ENCODE results near the gene PRKG1. TPM values are rescaled to one million over a fixed set of nuclear protein-coding genes. Genes with fewer than 3 reads are reported as not detected.

The PRKG1 gene
- total and polyA plus RNA-seq, 7 experiments from 2014 or later: 0.19 TPM; not detected in 6

DNA sequence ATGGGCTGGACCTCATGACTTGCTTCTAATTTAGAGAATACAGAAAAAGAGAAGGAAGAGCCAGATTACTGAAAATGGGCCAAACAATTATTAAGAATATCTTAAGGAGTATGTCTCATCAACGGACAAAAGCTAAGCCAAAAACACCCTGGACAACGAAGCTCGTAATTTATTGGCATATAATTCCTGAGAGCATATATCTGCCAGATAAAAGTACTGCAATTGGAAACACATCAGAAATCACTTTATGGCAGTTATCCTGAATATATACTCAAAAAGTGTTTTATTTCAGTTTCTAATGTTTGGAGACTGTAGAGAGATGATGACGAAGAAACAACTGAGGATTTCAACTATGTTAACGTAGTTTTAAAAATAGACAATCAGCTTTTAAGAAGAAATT lies 413.3 kb downstream of the PRKG1 start:
- no peaks in the 10 kb centered on the region for H3K9me3 ChIP-seq (ENCODE audit: control insufficient read depth in 2 of 3, low read length in 3 of 3)
- H3K4me3 ChIP-seq (ENCODE audit: low read length): no peak overlapping the region
- H3K4me3 Mint-ChIP-seq: no peak overlapping the region
- no peaks in the 10 kb centered on the region for H3K27me3 ChIP-seq (ENCODE audit: control insufficient read depth in 2 of 2, insufficient read depth in 2 of 2, low read length in 2 of 2)
- H3K4me1 ChIP-seq (ENCODE audit: control insufficient read depth in 2 of 2, insufficient read depth in 2 of 2, low read length in 2 of 2): no peaks in the 10 kb centered on the region
- ChIA-PET CTCF (no interaction called here), POLR2A (no interaction called here)
- H3K4me1 Mint-ChIP-seq: no peaks in the 10 kb centered on the region
- H3K9me3 Mint-ChIP-seq: no peaks in the 10 kb centered on the region
- DNase-seq: no peak
- no peaks in the 10 kb centered on the region for H3K36me3 Mint-ChIP-seq
- intact Hi-C loops (cut with micrococcal nuclease): no loop called here
- H3K27ac Mint-ChIP-seq: no peak overlapping the region
- H3K27ac ChIP-seq (ENCODE audit: low read depth, low read length): no peak overlapping the region
- H3K36me3 ChIP-seq (ENCODE audit: control insufficient read depth in 2 of 3, insufficient read depth in 3 of 3, low read length in 3 of 3): no peaks in the 10 kb centered on the region
- no peak for ATAC-seq
- H3K27me3 Mint-ChIP-seq: no peaks in the 10 kb centered on the region

DNA sequence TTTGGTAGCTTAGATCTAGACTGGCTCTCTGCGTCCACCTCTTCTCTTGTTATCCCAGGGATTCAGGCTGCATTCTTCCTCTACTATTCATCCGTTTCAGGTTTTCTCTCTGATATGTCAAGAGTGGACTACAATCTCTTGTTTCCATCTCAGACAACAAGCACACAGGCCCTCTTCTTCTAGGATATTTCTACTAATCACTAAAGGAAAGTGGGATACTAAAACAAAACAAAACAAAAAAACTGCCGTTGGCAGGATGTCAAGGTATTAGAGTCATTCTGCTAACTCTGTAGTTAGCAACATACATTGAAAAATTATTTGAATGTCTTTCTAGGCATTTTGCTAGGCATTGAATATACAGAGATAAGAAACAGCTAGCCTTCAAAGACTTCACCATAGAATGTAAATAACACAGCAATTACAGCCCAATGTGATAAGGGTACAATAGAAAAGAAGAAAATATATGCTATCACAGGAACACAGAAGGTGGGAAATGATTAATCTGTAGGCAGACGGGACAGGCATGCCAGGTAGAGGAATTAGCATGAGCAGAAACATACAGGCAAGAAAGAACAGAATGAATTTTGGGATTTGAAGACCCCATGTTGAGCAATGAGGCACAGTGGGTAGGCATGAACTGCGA lies 414.6 kb downstream of the PRKG1 start:
- no peak overlapping the region for H3K4me3 Mint-ChIP-seq
- no peak for ATAC-seq
- no peaks in the 10 kb centered on the region for H3K36me3 Mint-ChIP-seq

DNA sequence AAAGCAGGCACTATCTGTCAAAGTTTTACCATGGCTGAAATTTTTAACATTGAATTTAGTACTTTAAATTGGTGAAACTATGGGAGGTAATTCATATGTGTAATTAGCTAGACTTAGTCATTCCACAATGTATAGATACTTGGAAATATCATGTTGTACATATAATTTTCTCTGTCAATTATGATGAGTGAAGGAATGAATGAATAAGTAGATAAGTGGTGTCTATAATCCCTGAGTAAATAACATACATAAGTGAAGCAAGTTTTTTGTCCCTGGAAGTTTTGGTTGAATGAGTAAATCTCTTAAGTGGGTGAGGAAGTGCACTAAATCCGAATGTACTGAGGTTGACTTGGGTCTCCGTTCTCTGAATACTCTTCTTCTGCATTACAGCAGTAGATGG lies 424.1 kb downstream of the PRKG1 start:
- POLR2A ChIA-PET: no interaction called here

More for the DNA sequence above, 414.6 kb downstream of the PRKG1 start:
- H3K4me1 ChIP-seq (ENCODE audit: control insufficient read depth in 2 of 2, insufficient read depth in 2 of 2, low read length in 2 of 2): no peaks in the 10 kb centered on the region
- intact Hi-C loops (cut with micrococcal nuclease): no loop called here
- ChIA-PET CTCF (no interaction called here), POLR2A (no interaction called here)
- no peaks in the 10 kb centered on the region for H3K4me1 Mint-ChIP-seq
- H3K27ac Mint-ChIP-seq: no peak overlapping the region
- no peak overlapping the region for H3K27ac ChIP-seq (ENCODE audit: low read depth, low read length)
- H3K36me3 ChIP-seq (ENCODE audit: control insufficient read depth in 2 of 3, insufficient read depth in 3 of 3, low read length in 3 of 3): no peaks in the 10 kb centered on the region
- no peaks in the 10 kb centered on the region for H3K27me3 ChIP-seq (ENCODE audit: control insufficient read depth in 2 of 2, insufficient read depth in 2 of 2, low read length in 2 of 2)
- no peak for DNase-seq
- H3K4me3 ChIP-seq (ENCODE audit: low read length): no peak overlapping the region
- no peaks in the 10 kb centered on the region for H3K9me3 ChIP-seq (ENCODE audit: control insufficient read depth in 2 of 3, low read length in 3 of 3)
- no peaks in the 10 kb centered on the region for H3K9me3 Mint-ChIP-seq
- no peaks in the 10 kb centered on the region for H3K27me3 Mint-ChIP-seq

DNA sequence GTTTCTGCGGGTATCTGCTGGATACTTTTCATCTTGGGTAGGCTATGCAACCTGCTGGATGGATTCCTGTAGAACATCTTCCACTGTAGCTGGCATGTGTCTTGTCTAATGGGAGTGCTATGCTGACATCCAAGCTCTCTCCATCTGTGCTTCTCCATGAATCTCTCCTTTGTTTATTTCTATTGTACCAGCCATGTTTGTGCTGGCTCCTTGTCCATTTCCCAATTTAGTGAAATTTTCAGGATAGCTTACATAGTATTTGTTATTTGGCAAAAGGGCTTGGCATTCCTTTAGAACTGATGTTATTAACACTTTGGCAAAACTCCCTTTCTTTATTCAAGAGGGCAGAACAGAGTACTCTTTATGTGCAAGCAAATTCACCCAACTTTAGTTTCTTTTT lies 427.1 kb downstream of the PRKG1 start:
- H3K4me1 ChIP-seq (ENCODE audit: control insufficient read depth in 2 of 2, insufficient read depth in 2 of 2, low read length in 2 of 2): no peaks in the 10 kb centered on the region
- intact Hi-C loops (cut with micrococcal nuclease): no loop called here
- ChIA-PET POLR2A (no interaction called here), CTCF (no interaction called here)
- H3K9me3 ChIP-seq (ENCODE audit: control insufficient read depth in 2 of 3, low read length in 3 of 3): no peaks in the 10 kb centered on the region
- peaks cover 0 to 7% (median 0%) of the 10 kb centered on the region in 5 donors for H3K27me3 Mint-ChIP-seq
- H3K4me3 ChIP-seq (ENCODE audit: low read length): no peak overlapping the region
- no peak overlapping the region for H3K27ac Mint-ChIP-seq
- DNase-seq: no peak
- peaks cover 0 to 4% (median 0%) of the 10 kb centered on the region in 11 donors for H3K9me3 Mint-ChIP-seq
- no peaks in the 10 kb centered on the region for H3K4me1 Mint-ChIP-seq
- H3K4me3 Mint-ChIP-seq: no peak overlapping the region
- H3K27ac ChIP-seq (ENCODE audit: low read depth, low read length): no peak overlapping the region
- ATAC-seq: no peak
- no peaks in the 10 kb centered on the region for H3K27me3 ChIP-seq (ENCODE audit: control insufficient read depth in 2 of 2, insufficient read depth in 2 of 2, low read length in 2 of 2)
- H3K36me3 ChIP-seq (ENCODE audit: control insufficient read depth in 2 of 3, insufficient read depth in 3 of 3, low read length in 3 of 3): no peaks in the 10 kb centered on the region
- no peaks in the 10 kb centered on the region for H3K36me3 Mint-ChIP-seq

More for the DNA sequence above, 424.1 kb downstream of the PRKG1 start:
- no peaks in the 10 kb centered on the region for H3K36me3 Mint-ChIP-seq
- CTCF ChIA-PET: no interaction called here
- no peaks in the 10 kb centered on the region for H3K27me3 ChIP-seq (ENCODE audit: control insufficient read depth in 2 of 2, insufficient read depth in 2 of 2, low read length in 2 of 2)
- ATAC-seq: no peak
- no peak overlapping the region for H3K4me3 ChIP-seq (ENCODE audit: low read length)
- no peak overlapping the region for H3K27ac Mint-ChIP-seq
- peaks cover 0 to 7% (median 0%) of the 10 kb centered on the region in 11 donors for H3K9me3 Mint-ChIP-seq
- no peaks in the 10 kb centered on the region for H3K9me3 ChIP-seq (ENCODE audit: control insufficient read depth in 2 of 3, low read length in 3 of 3)
- no peak for DNase-seq
- H3K4me1 Mint-ChIP-seq: no peaks in the 10 kb centered on the region
- H3K27me3 Mint-ChIP-seq: peaks cover 0 to 8% (median 0%) of the 10 kb centered on the region in 5 donors
- no peak overlapping the region for H3K4me3 Mint-ChIP-seq
- H3K27ac ChIP-seq (ENCODE audit: low read depth, low read length): no peak overlapping the region
- no peaks in the 10 kb centered on the region for H3K4me1 ChIP-seq (ENCODE audit: control insufficient read depth in 2 of 2, insufficient read depth in 2 of 2, low read length in 2 of 2)
- intact Hi-C loops (cut with micrococcal nuclease): no loop called here
- H3K36me3 ChIP-seq (ENCODE audit: control insufficient read depth in 2 of 3, insufficient read depth in 3 of 3, low read length in 3 of 3): no peaks in the 10 kb centered on the region

DNA sequence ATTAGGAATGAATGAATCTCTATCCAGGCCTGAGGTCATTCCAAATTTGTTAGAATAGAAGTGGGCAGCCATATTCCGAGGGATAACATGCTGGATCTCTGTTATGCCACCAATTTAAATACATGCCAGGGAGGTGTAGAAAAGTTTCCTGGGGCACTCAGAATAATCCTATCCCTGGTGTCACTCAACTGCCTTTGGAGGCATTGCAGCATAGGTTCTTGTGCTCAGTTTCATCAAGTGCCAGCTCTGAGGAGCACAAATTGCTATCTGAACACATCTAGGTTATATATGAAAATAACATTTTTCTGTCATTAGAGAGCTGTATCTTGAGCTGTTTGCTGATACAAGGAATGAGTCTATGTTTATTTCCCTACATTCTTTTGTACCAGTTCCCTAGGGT lies 427.8 kb downstream of the PRKG1 start:
- ChIA-PET POLR2A (no interaction called here), CTCF (no interaction called here)
- H3K36me3 Mint-ChIP-seq: no peaks in the 10 kb centered on the region
- H3K27me3 ChIP-seq (ENCODE audit: control insufficient read depth in 2 of 2, insufficient read depth in 2 of 2, low read length in 2 of 2): no peaks in the 10 kb centered on the region
- no peaks in the 10 kb centered on the region for H3K36me3 ChIP-seq (ENCODE audit: control insufficient read depth in 2 of 3, insufficient read depth in 3 of 3, low read length in 3 of 3)
- H3K4me3 ChIP-seq (ENCODE audit: low read length): no peak overlapping the region
- no peaks in the 10 kb centered on the region for H3K4me1 Mint-ChIP-seq
- no peaks in the 10 kb centered on the region for H3K4me1 ChIP-seq (ENCODE audit: control insufficient read depth in 2 of 2, insufficient read depth in 2 of 2, low read length in 2 of 2)
- intact Hi-C loops (cut with micrococcal nuclease): no loop called here
- H3K9me3 Mint-ChIP-seq: peaks cover 0 to 4% (median 0%) of the 10 kb centered on the region in 11 donors
- no peaks in the 10 kb centered on the region for H3K9me3 ChIP-seq (ENCODE audit: control insufficient read depth in 2 of 3, low read length in 3 of 3)
- DNase-seq (no peak), ATAC-seq (no peak)
- H3K27ac ChIP-seq (ENCODE audit: low read depth, low read length): no peak overlapping the region
- H3K4me3 Mint-ChIP-seq: no peak overlapping the region
- H3K27me3 Mint-ChIP-seq: peaks cover 0 to 7% (median 0%) of the 10 kb centered on the region in 5 donors
- no peak overlapping the region for H3K27ac Mint-ChIP-seq

DNA sequence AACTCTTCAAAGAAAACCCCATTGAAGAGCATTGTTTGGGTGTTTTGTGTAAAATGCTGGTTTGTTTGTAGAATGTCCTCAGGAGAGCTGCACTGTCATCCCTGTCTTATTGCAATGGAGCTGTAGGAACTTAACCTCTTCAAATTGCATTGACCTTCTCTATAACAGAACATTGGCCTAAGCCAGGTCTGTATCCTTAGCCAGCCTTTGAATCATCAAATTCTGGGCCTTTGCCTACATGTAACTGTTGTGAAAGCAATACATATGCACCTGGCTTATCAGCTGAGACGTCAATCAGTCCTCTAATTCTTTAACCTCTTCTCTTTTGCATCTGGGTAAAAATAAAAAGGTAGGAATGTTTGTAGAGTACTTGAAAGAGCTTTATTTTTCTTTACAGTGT lies 429.1 kb downstream of the PRKG1 start:
- H3K36me3 Mint-ChIP-seq: no peaks in the 10 kb centered on the region
- H3K9me3 Mint-ChIP-seq: peaks cover 0 to 4% (median 0%) of the 10 kb centered on the region in 11 donors
- Histone ChIP-seq H3K4me1 (ENCODE audit: control insufficient read depth in 2 of 2, insufficient read depth in 2 of 2, low read length in 2 of 2) (no peaks in the 10 kb centered on the region), H3K4me3 (ENCODE audit: low read length) (no peak overlapping the region), H3K9me3 (ENCODE audit: control insufficient read depth in 2 of 3, low read length in 3 of 3) (no peaks in the 10 kb centered on the region), H3K27ac (ENCODE audit: low read depth, low read length) (no peak overlapping the region), H3K36me3 (ENCODE audit: control insufficient read depth in 2 of 3, insufficient read depth in 3 of 3, low read length in 3 of 3) (no peaks in the 10 kb centered on the region), H3K27me3 (ENCODE audit: control insufficient read depth in 2 of 2, insufficient read depth in 2 of 2, low read length in 2 of 2) (no peaks in the 10 kb centered on the region)
- DNase-seq (no peak), ATAC-seq (no peak)
- ChIA-PET CTCF (no interaction called here), POLR2A (no interaction called here)
- H3K4me1 Mint-ChIP-seq: no peaks in the 10 kb centered on the region
- intact Hi-C loops (cut with micrococcal nuclease): no loop called here
- peaks cover 0 to 6% (median 0%) of the 10 kb centered on the region in 5 donors for H3K27me3 Mint-ChIP-seq
- H3K4me3 Mint-ChIP-seq: no peak overlapping the region
- no peak overlapping the region for H3K27ac Mint-ChIP-seq

DNA sequence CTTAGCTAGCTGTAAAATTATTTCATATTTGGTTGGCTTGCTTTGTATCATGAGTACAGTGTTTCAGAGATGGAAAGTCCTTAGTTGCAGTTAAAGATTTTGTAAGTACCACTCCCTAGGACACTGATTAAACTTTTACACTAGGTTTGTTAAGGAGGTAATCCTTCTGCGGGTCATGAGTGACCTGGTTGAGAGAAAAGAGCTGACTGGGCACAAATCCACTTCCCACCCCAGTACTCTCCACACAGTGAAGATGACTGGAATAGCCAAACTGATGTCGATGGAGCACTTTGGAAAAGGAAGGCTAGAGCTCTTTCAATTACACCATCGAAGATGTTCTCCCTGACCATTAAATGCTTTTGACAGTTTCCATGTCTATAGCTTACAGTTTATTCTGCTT lies 433.2 kb downstream of the PRKG1 start:
- H3K36me3 Mint-ChIP-seq: no peaks in the 10 kb centered on the region
- POLR2A ChIA-PET: no interaction called here
- H3K27ac Mint-ChIP-seq: no peak overlapping the region
- no peaks in the 10 kb centered on the region for H3K36me3 ChIP-seq (ENCODE audit: control insufficient read depth in 2 of 3, insufficient read depth in 3 of 3, low read length in 3 of 3)
- DNase-seq (no peak), ATAC-seq (no peak)
- peaks cover 0 to 4% (median 0%) of the 10 kb centered on the region in 11 donors for H3K9me3 Mint-ChIP-seq
- intact Hi-C loops (cut with micrococcal nuclease): no loop called here
- H3K4me3 Mint-ChIP-seq: no peak overlapping the region
- H3K27ac ChIP-seq (ENCODE audit: low read depth, low read length): no peak overlapping the region
- no peak overlapping the region for H3K4me3 ChIP-seq (ENCODE audit: low read length)
- peaks cover 0 to 6% (median 0%) of the 10 kb centered on the region in 5 donors for H3K27me3 Mint-ChIP-seq
- CTCF ChIA-PET: no interaction called here
- H3K9me3 ChIP-seq (ENCODE audit: control insufficient read depth in 2 of 3, low read length in 3 of 3): no peaks in the 10 kb centered on the region
- H3K27me3 ChIP-seq (ENCODE audit: control insufficient read depth in 2 of 2, insufficient read depth in 2 of 2, low read length in 2 of 2): no peaks in the 10 kb centered on the region
- no peaks in the 10 kb centered on the region for H3K4me1 ChIP-seq (ENCODE audit: control insufficient read depth in 2 of 2, insufficient read depth in 2 of 2, low read length in 2 of 2)
- no peaks in the 10 kb centered on the region for H3K4me1 Mint-ChIP-seq

Data from naive thymus-derived CD4-positive, alpha-beta T cell (primary cell).